IMR-90 (cell line): ENCODE measurements around the gene PARD6G. TPM values are rescaled to one million over a fixed set of nuclear protein-coding genes. Genes with fewer than 3 reads are reported as not detected.

Experiments used
- ATAC-seq: fragments of 200-7000 bp; cut with Tn5 transposase; 2 replicates; pipeline ENCODE4 v1.9.1; 2020; ENCODE audit warnings: low read depth, mild to moderate bottlenecking, moderate library complexity
- BruUV-seq: library from RNA; stranded (reverse); fragments of 400-500 nt; replicated peaks from 2 replicates; lab custom pipeline; 2021; lab: Mats Ljungman, UMichigan
- CTCF ChIA-PET: fragments of 300-600 bp; formaldehyde crosslinking; extraction: SDS; loops from one replicate; lab custom pipeline; 2021; ENCODE audit warnings: antibody characterized with exemption; lab: Yijun Ruan, JAX
- POLR2A ChIA-PET: fragments of 300-600 bp; sonication (Branson Sonifier 250); formaldehyde crosslinking; loops from one replicate; lab custom pipeline; 2022; ENCODE audit warnings: antibody characterized with exemption; ENCODE audit not compliant: unreplicated experiment; lab: Charles Lee
- DNase-seq: peaks from one replicate; pipeline ENCODE4 v3.0.0; 2013
- H2AFZ ChIP-seq: replicated peaks from 2 replicates; pipeline ENCODE3; 2013; ENCODE audit warnings: low read length, mild to moderate bottlenecking; ENCODE audit not compliant: poor library complexity
- H2AK5ac ChIP-seq: 2 replicates; pipeline ENCODE4 v1.6.1; 2013; ENCODE audit warnings: low read depth, low read length, inconsistent platforms
- H2AK9ac ChIP-seq: replicated peaks from 2 replicates; pipeline ENCODE3; 2013; ENCODE audit warnings: mild to moderate bottlenecking, low read depth, low read length, moderate library complexity; ENCODE audit not compliant: poor library complexity
- H2BK120ac ChIP-seq: 2 replicates; pipeline ENCODE4 v1.6.1; 2013; ENCODE audit warnings: low read depth, low read length, inconsistent platforms
- H2BK15ac ChIP-seq: 3 replicates; pipeline ENCODE4 v1.6.1; 2013; ENCODE audit warnings: low read depth, low read length, inconsistent platforms
- H2BK20ac ChIP-seq: 2 replicates; pipeline ENCODE4 v1.6.1; 2013; ENCODE audit warnings: low read depth, mild to moderate bottlenecking, inconsistent platforms, low read length, moderate library complexity
- H2BK5ac ChIP-seq: 2 replicates; pipeline ENCODE4 v1.6.1; 2013; ENCODE audit warnings: mild to moderate bottlenecking, low read depth, low read length, inconsistent platforms; ENCODE audit not compliant: poor library complexity, severe bottlenecking
- H3K14ac ChIP-seq: replicated peaks from 2 replicates; pipeline ENCODE4 v1.6.1; 2013; ENCODE audit warnings: low read depth, low read length, inconsistent platforms
- H3K18ac ChIP-seq: 2 replicates; pipeline ENCODE4 v1.6.1; 2013; ENCODE audit warnings: low read depth, low read length, control low read depth
- H3K23ac ChIP-seq: 2 replicates; pipeline ENCODE4 v1.6.1; 2013; ENCODE audit warnings: low read depth, low read length, inconsistent platforms
- H3K27ac ChIP-seq: 2 replicates; pipeline ENCODE4 v1.5.1; 2013; ENCODE audit warnings: mild to moderate bottlenecking, control low read depth, low read length; ENCODE audit not compliant: insufficient read depth
- H3K27me3 ChIP-seq: 2 replicates; pipeline ENCODE4 v1.6.1; 2013; ENCODE audit warnings: low read length; ENCODE audit not compliant: control insufficient read depth, insufficient read depth
- H3K36me3 ChIP-seq: 2 replicates; pipeline ENCODE4 v1.6.1; 2013; ENCODE audit warnings: low read length, mixed read lengths; ENCODE audit not compliant: control insufficient read depth, insufficient read depth
- H3K4ac ChIP-seq: 2 replicates; pipeline ENCODE4 v1.6.1; 2013; ENCODE audit warnings: low read depth, low read length, inconsistent platforms
- H3K4me1 ChIP-seq: 2 replicates; pipeline ENCODE4 v1.6.1; 2013; ENCODE audit warnings: low read length, mixed read lengths; ENCODE audit not compliant: control insufficient read depth, insufficient read depth
- H3K4me2 ChIP-seq: 2 replicates; pipeline ENCODE4 v1.6.1; 2013; ENCODE audit warnings: low read depth, mild to moderate bottlenecking, control low read depth, low read length, moderate library complexity
- H3K4me3 ChIP-seq: 2 replicates; pipeline ENCODE4 v1.5.1; 2013; ENCODE audit warnings: low read depth, mild to moderate bottlenecking, control low read depth, low read length, moderate library complexity; ENCODE audit not compliant: insufficient read depth
- H3K56ac ChIP-seq: 2 replicates; pipeline ENCODE4 v1.6.1; 2013; ENCODE audit warnings: low read length, inconsistent platforms; ENCODE audit not compliant: insufficient read depth; ENCODE audit errors: extremely low read depth
- H3K79me1 ChIP-seq, 2 experiments: 2 replicates each; pipeline ENCODE4 v1.6.1; 2013; ENCODE audit warnings: low read length in 2 of 2, inconsistent platforms in 1 of 2, low read depth in 1 of 2
- H3K9ac ChIP-seq: 2 replicates; pipeline ENCODE4 v1.6.1; 2013; ENCODE audit warnings: low read depth, low read length, control low read depth
- H3K9me1 ChIP-seq: 2 replicates; pipeline ENCODE4 v1.6.1; 2013; ENCODE audit warnings: low read length, inconsistent platforms; ENCODE audit not compliant: insufficient read depth
- H3K9me3 ChIP-seq: 2 replicates; pipeline ENCODE4 v1.6.1; 2013; ENCODE audit warnings: low read length; ENCODE audit not compliant: control insufficient read depth, insufficient read depth
- H4K20me1 ChIP-seq: 2 replicates; pipeline ENCODE4 v1.6.1; 2013; ENCODE audit warnings: low read length, inconsistent platforms; ENCODE audit not compliant: insufficient read depth
- H4K5ac ChIP-seq: 2 replicates; pipeline ENCODE4 v1.6.1; 2013; ENCODE audit warnings: mild to moderate bottlenecking, low read depth, low read length, control low read depth
- H4K8ac ChIP-seq, 2 experiments: 2 replicates each; pipeline ENCODE4 v1.6.1; 2013; ENCODE audit warnings: low read depth in 2 of 2, low read length in 2 of 2, control low read depth in 1 of 2, inconsistent platforms in 1 of 2
- H4K91ac ChIP-seq: 2 replicates; pipeline ENCODE4 v1.6.1; 2013; ENCODE audit warnings: low read depth, low read length, inconsistent platforms; ENCODE audit not compliant: insufficient read depth
- BHLHE40 ChIP-seq: fragments of 150-350 bp; IDR thresholded peaks from 2 replicates; pipeline ENCODE4 v1.6.1; 2016; ENCODE audit warnings: mild to moderate bottlenecking, low read depth, low read length
- CEBPB ChIP-seq: IDR thresholded peaks from 2 replicates; pipeline ENCODE4 v1.6.1; 2012; ENCODE audit warnings: low read depth, low read length, improper control_type of control experiment
- CHD1 ChIP-seq: IDR thresholded peaks from 2 replicates; pipeline ENCODE4 v1.6.1; 2012; ENCODE audit warnings: low read depth, low read length, improper control_type of control experiment
- FOS ChIP-seq: fragments of 150-350 bp; IDR thresholded peaks from 2 replicates; pipeline ENCODE4 v1.6.1; 2016; ENCODE audit warnings: low read depth, low read length
- MAFK ChIP-seq: IDR thresholded peaks from 2 replicates; pipeline ENCODE4 v1.6.1; 2012; ENCODE audit warnings: low read depth, low read length, improper control_type of control experiment
- MAZ ChIP-seq: IDR thresholded peaks from 2 replicates; pipeline ENCODE4 v1.6.1; 2012; ENCODE audit warnings: low read depth, mild to moderate bottlenecking, low read length, improper control_type of control experiment, moderate library complexity, borderline replicate concordance
- MXI1 ChIP-seq: IDR thresholded peaks from 2 replicates; pipeline ENCODE4 v1.6.1; 2012; ENCODE audit warnings: low read depth, mild to moderate bottlenecking, low read length, moderate library complexity, borderline replicate concordance
- NFE2L2 ChIP-seq: fragments of 150-350 bp; IDR thresholded peaks from 2 replicates; pipeline ENCODE4 v1.6.1; 2016; ENCODE audit warnings: low read depth, mild to moderate bottlenecking, low read length
- POLR2A ChIP-seq: IDR thresholded peaks from 2 replicates; pipeline ENCODE4 v1.6.1; 2012; ENCODE audit warnings: mild to moderate bottlenecking, low read depth, low read length
- RAD21 ChIP-seq: IDR thresholded peaks from 2 replicates; pipeline ENCODE4 v1.6.1; 2012; ENCODE audit warnings: low read length, improper control_type of control experiment
- RCOR1 ChIP-seq: IDR thresholded peaks from 2 replicates; pipeline ENCODE4 v1.6.1; 2012; ENCODE audit warnings: mild to moderate bottlenecking, low read length, improper control_type of control experiment; ENCODE audit not compliant: insufficient replicate concordance
- RFX5 ChIP-seq: IDR thresholded peaks from 2 replicates; pipeline ENCODE4 v1.8.0; 2012; ENCODE audit warnings: low read depth, mild to moderate bottlenecking, low read length, moderate library complexity
- SMC3 ChIP-seq: fragments of 150-350 bp; IDR thresholded peaks from 2 replicates; pipeline ENCODE4 v1.6.1; 2016; ENCODE audit warnings: low read depth, mild to moderate bottlenecking, antibody characterized with exemption, low read length, moderate library complexity
- WGBS, 2 experiments: methylation state at CpG; one replicate each; pipeline versions ENCODE4 v1.1.5 to v1.1.7; 2013; ENCODE audit warnings: missing lambda C conversion rate in 2 of 2; ENCODE audit not compliant: insufficient read length in 1 of 2; ENCODE audit errors: extremely low coverage in 2 of 2; 5-methylcytosine and 5-hydroxymethylcytosine counted together
- dilution Hi-C: fragments of 300-500 bp; cut with HindIII; formaldehyde crosslinking; loops from one replicate; pipeline ENCODE4 v1.14.3; 2018; ENCODE audit warnings: low sequenced_read_pairs; ENCODE audit not compliant: unreplicated experiment
- in situ Hi-C: fragments of 300-500 bp; cut with MboI; formaldehyde crosslinking; loops from 3 replicates; pipeline ENCODE4 v1.14.3; 2019; ENCODE audit warnings: low sequenced_read_pairs, inconsistent platforms, mixed read lengths
- intact Hi-C: fragments of 100-400 bp; cut with micrococcal nuclease; formaldehyde crosslinking; loops from 2 replicates; pipeline ENCODE4 v1.10.0; 2022
- polyA plus RNA-seq, 3 experiments: library from polyadenylated mRNA; depleted of rRNA; stranded (reverse); fragments of >200 nt; gene quantifications; 2 replicates each; pipeline ENCODE4 v1.2.3, GENCODE V29; 2012; ENCODE audit warnings: low replicate concordance in 1 of 3
- total RNA-seq: library from RNA; depleted of rRNA; stranded (reverse); fragments of >200 nt; gene quantifications from 2 replicates; pipeline ENCODE4 v1.2.3, GENCODE V29; 2012
- TF ChIP-seq, protein P1 (sequence below): fragments of 150-350 bp; IDR thresholded peaks from 2 replicates; pipeline ENCODE4 v1.6.1; 2017; ENCODE audit warnings: mild to moderate bottlenecking, antibody characterized with exemption, low read length, low read depth
- TF ChIP-seq, protein P2 (sequence below): fragments of 150-350 bp; IDR thresholded peaks from 2 replicates; pipeline ENCODE4 v1.6.1; 2016; ENCODE audit warnings: low read depth, mild to moderate bottlenecking, low read length, moderate library complexity, borderline replicate concordance
- TF ChIP-seq, protein P3 (sequence below): conservative IDR thresholded peaks from 2 replicates; pipeline ENCODE4 v1.5.1; 2012; ENCODE audit warnings: mild to moderate bottlenecking, low read depth, low read length, improper control_type of control experiment

The PARD6G gene
- total and polyA plus RNA-seq, 2 of the 4 experiments (the other 2 are of a cell fraction): 2.5 to 4.6 TPM

DNA sequence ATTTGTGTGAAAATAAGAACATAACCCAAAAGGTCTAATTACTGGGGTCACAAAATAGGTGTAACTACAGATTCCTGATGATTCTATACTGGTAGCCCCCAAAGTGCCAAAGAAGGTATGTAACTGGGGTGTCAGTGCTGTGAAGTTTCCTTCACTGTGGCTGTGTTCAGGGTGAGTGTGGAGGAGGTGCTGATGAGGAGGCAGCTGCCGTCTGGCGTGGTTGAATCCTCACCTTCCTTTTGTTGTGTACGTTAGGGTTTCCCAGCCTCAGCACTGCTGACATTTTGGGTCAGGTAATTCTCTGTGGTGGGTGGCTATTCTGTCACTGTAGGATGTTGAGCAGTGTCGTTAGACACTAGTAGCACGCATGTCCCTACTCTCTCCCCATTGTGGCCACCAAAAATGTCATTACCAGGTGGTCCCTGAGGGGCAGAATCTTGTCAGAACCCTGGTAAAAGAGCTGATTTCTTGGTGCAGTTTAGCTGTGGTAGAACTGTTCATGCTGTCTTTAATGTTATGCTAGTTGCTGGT, 106.8 kb downstream of the PARD6G start:
- H3K27me3 ChIP-seq: no peaks in the 10 kb centered on the region
- H2AFZ ChIP-seq: no peak overlapping the region
- ChIA-PET POLR2A (no interaction called here), CTCF (no interaction called here)
- H3K18ac ChIP-seq: no peak overlapping the region
- H3K79me1 ChIP-seq: peaks cover 26 to 45% of the 10 kb centered on the region in 2 experiments
- no peak overlapping the region for H2BK15ac ChIP-seq
- no peak overlapping the region for H3K27ac ChIP-seq
- WGBS, 2 experiments: no CpG with 5 or more reads among the region's 5 CpGs
- BruUV-seq: no TSS peak
- no peak overlapping the region for H2BK5ac ChIP-seq
- H3K9me3 ChIP-seq: no peaks in the 10 kb centered on the region
- H4K91ac ChIP-seq: no peak overlapping the region
- no peak overlapping the region for H3K4ac ChIP-seq
- H2AK5ac ChIP-seq: no peak overlapping the region
- no peak overlapping the region for H3K14ac ChIP-seq
- H2BK20ac ChIP-seq: no peak overlapping the region
- DNase-seq (no peak), ATAC-seq (no peak)
- no peak overlapping the region for H3K9ac ChIP-seq
- dilution Hi-C loops (no loop called here), intact Hi-C loops (no loop called here), in situ Hi-C loops (no loop called here)
- no peak overlapping the region for H3K4me2 ChIP-seq
- peaks cover 13% of the 10 kb centered on the region for H3K9me1 ChIP-seq
- no peak overlapping the region for H4K8ac ChIP-seq
- no peak overlapping the region for H2BK120ac ChIP-seq
- H3K36me3 ChIP-seq: peaks cover 36% of the 10 kb centered on the region
- H3K56ac ChIP-seq: no peak overlapping the region
- peak overlapping the region; percentile 38 for H2AK9ac ChIP-seq
- H4K20me1 ChIP-seq: no peaks in the 10 kb centered on the region; the same call in 1 of the 2 replicates
- no peak overlapping the region for H3K23ac ChIP-seq
- peaks cover 6% of the 10 kb centered on the region for H3K4me1 ChIP-seq
- TF ChIP-seq CEBPB (no peak), NFE2L2 (no peak), RFX5 (no peak), BHLHE40 (no peak), SMC3 (no peak), RAD21 (no peak), POLR2A (no peak), MAFK (no peak), MXI1 (no peak), CHD1 (no peak), RCOR1 (no peak), FOS (no peak), MAZ (no peak)
- TF ChIP-seq, protein P1, sequence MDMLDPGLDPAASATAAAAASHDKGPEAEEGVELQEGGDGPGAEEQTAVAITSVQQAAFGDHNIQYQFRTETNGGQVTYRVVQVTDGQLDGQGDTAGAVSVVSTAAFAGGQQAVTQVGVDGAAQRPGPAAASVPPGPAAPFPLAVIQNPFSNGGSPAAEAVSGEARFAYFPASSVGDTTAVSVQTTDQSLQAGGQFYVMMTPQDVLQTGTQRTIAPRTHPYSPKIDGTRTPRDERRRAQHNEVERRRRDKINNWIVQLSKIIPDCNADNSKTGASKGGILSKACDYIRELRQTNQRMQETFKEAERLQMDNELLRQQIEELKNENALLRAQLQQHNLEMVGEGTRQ: no peak
- TF ChIP-seq, protein P2, sequence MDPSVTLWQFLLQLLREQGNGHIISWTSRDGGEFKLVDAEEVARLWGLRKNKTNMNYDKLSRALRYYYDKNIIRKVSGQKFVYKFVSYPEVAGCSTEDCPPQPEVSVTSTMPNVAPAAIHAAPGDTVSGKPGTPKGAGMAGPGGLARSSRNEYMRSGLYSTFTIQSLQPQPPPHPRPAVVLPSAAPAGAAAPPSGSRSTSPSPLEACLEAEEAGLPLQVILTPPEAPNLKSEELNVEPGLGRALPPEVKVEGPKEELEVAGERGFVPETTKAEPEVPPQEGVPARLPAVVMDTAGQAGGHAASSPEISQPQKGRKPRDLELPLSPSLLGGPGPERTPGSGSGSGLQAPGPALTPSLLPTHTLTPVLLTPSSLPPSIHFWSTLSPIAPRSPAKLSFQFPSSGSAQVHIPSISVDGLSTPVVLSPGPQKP: no peak
- TF ChIP-seq, protein P3, sequence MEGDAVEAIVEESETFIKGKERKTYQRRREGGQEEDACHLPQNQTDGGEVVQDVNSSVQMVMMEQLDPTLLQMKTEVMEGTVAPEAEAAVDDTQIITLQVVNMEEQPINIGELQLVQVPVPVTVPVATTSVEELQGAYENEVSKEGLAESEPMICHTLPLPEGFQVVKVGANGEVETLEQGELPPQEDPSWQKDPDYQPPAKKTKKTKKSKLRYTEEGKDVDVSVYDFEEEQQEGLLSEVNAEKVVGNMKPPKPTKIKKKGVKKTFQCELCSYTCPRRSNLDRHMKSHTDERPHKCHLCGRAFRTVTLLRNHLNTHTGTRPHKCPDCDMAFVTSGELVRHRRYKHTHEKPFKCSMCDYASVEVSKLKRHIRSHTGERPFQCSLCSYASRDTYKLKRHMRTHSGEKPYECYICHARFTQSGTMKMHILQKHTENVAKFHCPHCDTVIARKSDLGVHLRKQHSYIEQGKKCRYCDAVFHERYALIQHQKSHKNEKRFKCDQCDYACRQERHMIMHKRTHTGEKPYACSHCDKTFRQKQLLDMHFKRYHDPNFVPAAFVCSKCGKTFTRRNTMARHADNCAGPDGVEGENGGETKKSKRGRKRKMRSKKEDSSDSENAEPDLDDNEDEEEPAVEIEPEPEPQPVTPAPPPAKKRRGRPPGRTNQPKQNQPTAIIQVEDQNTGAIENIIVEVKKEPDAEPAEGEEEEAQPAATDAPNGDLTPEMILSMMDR: no peak
- H4K5ac ChIP-seq: no peak overlapping the region
- H3K4me3 ChIP-seq: no peak overlapping the region
